ENCODE data around the gene CLIC5.

DNA sequence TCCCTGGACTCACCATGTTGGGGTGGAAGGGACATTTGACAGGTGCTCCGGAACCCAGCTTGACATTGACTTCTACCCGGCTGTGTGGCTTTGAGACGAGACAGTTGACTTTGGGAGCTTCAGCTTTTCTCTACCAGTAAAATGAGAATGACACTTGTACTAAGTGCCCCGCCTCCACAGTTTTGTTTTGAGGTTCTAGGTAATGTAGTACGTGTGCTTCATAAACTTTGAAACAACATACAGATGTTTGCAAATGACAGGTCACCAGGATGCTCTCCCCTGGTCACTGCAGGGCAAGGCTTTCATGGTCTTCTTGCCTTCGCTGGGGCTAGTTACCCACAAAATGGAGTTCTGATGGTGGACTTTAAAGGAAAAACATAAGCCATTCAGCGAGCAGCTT is 31.3 kb downstream of the CLIC5 start:
- TF ChIP-seq, protein P1, sequence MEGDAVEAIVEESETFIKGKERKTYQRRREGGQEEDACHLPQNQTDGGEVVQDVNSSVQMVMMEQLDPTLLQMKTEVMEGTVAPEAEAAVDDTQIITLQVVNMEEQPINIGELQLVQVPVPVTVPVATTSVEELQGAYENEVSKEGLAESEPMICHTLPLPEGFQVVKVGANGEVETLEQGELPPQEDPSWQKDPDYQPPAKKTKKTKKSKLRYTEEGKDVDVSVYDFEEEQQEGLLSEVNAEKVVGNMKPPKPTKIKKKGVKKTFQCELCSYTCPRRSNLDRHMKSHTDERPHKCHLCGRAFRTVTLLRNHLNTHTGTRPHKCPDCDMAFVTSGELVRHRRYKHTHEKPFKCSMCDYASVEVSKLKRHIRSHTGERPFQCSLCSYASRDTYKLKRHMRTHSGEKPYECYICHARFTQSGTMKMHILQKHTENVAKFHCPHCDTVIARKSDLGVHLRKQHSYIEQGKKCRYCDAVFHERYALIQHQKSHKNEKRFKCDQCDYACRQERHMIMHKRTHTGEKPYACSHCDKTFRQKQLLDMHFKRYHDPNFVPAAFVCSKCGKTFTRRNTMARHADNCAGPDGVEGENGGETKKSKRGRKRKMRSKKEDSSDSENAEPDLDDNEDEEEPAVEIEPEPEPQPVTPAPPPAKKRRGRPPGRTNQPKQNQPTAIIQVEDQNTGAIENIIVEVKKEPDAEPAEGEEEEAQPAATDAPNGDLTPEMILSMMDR (optimal IDR thresholded peaks at IDR 0.05 in 1 of 3, IDR thresholded peaks at IDR 0.05 in 1 of 3, conservative IDR thresholded peaks at IDR 0.05 in 1 of 3; ENCODE audit: extremely low read depth in 1 of 3, insufficient read depth in 2 of 3, low read length in 3 of 3), result no peak
- TF ChIP-seq EZH2 (IDR thresholded peaks at IDR 0.05; ENCODE audit: low read length), result no peak
